GM19240 (cell line): Measurements from ENCODE around the gene MARCHF4.

ENCODE experiments used
- DNase-seq: peaks from one replicate; pipeline ENCODE4 v3.0.0; 2011; ENCODE audit warnings: low spot score; ENCODE audit not compliant: insufficient read length

MARCHF4 gene

DNA sequence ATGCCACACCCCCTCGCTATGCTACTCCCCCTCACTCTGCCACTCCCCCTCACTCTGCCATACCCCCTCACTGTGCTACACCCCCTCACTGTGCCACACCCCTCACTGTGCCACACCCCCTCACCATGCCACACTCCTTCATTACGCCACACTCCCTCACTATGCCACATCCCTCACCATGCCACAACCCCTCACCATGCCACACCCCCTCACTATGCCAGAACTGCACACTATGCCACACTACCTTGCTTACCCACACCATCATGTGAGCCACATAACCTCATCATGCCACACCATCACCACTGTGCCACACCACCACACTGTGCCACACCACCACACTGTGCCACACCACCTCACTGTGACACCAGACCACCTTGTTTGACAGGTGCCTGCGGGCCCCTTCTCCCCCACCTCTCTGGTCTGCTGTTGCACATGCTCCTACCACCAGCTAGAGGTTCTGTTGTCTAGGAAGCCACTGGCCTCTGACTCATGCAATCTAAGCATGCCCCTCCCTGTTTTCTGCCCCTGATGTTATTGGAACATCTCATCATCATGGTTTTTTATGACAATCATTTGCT, 22.0 kb downstream of the MARCHF4 start:
- DNase-seq, result no peak

DNA sequence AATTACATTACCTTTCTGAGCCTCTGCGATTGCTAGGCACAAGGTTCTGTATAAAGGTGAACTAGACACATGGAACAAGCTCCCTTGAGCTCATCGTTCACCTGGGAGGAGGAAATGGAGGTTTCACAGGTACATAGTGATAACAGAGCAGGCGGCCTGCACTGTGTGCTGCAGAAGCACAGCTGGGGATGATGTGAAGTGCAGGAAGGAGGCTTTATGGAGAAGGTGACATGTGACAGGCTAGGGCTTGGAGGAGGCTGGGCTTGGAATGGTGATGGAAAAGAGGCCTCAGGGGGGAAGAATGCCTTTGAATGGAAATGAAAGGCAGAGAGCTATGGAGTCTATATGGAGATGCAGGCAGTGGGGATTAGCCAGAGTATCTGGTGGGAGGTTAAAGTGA, 22.9 kb downstream of the MARCHF4 start:
- DNase-seq, result no peak

DNA sequence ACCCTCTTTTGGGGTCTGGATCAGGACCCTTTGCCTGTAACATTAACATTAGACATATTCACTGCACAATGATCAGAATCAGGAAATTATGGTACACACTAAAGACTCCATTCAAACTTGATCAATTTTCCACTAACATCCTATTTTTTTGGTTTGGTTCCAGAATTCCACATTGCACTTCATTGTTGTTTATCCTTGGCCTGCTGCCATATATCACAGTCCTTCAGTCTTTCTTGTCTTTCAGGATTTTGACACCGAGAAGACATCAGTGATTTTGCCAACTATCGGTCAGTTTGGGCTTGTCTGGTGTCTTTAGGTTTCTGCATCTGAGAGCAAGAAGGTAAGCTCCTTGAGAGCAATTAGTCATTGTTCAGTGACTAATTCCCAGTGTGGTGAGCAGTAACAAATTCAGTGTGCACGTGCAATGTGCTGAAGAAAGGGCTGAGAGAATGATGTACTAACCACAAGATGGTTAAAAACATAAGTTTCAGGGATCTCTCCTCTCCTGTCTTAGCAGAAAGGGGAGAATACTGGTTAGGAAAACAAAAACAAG, 23.5 kb downstream of the MARCHF4 start:
- DNase-seq, result no peak

DNA sequence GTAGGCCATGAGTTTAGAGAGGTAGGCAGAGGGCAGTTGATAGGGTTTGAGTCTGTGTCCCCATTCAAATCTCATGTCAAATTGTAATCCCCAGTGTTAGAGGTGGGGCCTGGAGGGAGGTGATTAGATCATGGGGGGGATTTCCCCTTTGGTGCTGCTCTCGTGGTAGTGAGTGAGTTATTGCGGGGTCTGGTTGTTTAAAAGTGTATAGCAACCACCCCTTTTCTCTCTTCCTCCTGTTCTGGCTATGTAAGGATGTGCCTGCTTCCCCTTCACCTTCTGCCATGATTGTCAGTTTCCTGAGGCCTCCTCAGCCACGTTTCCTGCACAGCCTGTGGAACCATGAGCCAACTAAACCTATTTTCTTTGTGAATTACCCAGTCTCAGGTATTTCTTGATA, 25.5 kb downstream of the MARCHF4 start:
- no peak for DNase-seq

DNA sequence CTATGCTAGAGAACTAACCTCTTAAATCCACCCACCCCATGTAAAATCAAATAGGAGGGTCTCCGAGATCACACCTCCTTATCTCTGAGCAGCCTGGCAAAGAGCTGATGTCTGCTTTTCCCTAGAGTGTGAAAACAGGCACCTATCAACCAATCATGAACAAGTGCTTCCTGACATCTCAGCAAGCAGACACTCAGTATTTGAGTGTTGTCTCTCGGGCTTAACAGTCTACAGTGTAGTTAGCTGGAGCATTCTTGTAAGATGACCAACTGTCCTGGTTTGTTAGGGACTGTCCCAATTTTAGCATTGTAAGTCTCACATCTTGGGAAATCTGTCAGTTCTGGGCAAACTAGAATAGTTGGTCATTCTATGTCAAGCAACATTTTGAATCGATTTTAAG, 26.4 kb downstream of the MARCHF4 start:
- no peak for DNase-seq

DNA sequence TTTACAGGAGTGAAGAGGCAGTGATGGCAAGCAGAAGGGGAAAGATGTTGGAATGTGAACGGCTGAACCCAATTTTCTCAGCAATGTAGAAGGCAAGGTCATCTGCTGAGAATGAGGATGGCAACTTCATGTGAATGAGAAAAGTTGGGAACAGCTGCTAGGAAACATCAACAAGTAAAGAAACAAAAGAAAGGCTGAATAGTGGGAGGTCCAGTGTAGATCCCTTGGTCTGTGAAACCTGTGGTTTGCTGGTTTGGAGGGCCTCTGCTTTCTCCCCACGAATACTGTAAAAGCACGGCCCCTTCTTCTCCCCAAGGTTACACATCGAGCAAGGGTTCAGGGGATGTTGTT, 27.4 kb downstream of the MARCHF4 start:
- no peak for DNase-seq

DNA sequence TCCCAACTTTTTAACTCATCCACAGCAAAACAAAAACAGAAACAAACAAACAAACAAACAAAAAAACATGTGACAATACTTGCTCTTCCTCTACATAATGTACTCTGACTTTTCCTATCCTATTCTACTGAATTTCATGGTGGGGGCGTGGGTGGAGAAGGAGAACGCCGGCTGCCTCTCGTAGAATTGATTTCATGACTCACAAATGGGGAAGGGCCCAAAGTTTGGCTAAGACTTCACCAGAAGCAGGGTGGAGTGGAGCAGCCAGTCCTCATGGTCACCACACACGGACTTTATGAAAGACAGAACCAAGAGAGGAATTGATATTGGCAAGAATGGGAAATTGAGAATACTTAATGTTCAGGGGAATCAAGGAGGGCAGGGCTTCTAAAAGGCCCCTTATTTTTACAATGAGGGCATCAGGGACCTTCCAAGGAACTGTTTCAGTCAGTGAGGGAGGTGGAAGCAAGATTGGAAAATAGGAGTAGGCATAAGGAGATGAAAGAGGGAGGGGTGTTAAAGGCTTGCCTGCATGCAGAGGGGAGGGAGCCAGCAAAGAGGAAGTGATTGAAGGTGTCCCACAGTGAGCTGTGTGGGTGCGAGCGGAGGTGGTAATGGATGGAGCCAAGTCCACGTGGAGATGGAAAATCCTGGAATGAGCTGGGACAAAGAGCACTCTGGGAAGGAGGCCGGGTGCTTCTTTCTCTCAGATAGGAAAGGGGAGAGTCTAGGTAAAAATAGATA, 27.9 kb downstream of the MARCHF4 start:
- no peak for DNase-seq

DNA sequence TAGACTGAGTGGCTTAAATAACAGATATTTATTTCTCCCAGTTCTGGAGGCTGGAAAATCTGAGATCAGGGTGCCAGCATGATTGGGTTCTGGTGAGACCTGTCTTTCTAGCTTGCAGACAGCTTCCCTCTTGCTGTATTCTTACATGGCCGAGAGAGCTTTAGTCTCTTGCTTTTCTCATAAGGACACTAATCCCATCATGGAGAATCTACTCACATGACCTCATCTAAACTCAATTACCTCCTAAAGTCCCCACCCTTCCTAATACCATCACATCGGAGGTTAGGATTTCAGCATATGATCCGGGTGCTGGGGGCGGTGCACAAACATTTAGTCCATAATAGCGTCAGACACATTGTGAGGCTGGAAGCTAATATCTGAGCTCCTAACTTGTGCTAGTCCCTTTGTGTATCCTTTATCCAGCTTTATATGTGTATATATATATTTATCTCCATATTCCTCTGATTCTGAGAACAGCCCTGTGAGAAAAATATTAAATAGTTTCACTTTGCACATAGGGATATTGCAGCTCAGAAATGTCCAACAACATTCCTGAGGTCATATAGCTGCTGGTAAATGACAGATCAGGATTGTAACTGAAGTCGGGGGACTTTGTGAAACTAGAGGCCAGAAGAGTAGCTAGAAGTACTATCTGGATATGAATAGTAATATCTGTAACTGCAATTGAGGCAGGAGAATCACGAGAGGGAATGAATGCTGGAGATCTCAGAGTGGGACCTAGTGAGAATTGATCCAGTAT, 28.9 kb downstream of the MARCHF4 start:
- no peak for DNase-seq

DNA sequence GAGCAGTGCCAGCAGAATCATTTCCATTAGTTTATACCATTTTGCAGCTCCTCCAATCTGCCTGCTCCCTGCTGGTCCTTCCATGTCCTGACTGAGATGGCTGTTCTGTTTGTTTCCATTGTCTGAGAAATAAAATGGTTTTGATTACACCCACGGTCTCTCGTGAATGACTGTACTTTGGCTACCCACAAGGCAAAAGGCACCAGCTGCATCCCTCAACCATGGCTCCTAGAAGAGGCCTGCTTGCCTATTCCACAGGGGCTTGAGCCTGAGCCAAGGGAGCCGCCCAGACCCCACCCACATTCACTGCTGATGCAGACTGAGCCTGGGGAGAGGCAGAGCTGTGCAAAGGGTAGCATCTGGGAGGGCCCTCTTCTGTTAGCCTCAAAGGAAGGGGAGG, 31.2 kb downstream of the MARCHF4 start:
- no peak for DNase-seq

DNA sequence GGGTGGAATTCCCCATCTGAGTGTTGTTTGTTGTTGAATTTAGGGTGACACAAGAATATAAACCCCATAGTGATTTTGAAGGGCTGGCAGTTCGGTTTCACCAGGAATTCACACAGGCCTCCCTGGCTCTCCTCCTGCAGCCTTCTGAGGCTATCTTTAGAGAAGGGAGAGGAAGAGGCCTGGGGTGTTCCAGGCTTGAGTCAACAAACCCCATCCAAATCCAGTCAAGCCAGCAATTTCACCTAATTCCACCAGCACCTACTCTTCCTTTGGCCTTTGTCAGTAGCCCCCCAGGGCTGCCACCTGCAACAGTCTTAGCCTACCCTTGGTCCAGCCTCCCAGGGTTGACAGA, 32.0 kb downstream of the MARCHF4 start:
- no peak for DNase-seq

DNA sequence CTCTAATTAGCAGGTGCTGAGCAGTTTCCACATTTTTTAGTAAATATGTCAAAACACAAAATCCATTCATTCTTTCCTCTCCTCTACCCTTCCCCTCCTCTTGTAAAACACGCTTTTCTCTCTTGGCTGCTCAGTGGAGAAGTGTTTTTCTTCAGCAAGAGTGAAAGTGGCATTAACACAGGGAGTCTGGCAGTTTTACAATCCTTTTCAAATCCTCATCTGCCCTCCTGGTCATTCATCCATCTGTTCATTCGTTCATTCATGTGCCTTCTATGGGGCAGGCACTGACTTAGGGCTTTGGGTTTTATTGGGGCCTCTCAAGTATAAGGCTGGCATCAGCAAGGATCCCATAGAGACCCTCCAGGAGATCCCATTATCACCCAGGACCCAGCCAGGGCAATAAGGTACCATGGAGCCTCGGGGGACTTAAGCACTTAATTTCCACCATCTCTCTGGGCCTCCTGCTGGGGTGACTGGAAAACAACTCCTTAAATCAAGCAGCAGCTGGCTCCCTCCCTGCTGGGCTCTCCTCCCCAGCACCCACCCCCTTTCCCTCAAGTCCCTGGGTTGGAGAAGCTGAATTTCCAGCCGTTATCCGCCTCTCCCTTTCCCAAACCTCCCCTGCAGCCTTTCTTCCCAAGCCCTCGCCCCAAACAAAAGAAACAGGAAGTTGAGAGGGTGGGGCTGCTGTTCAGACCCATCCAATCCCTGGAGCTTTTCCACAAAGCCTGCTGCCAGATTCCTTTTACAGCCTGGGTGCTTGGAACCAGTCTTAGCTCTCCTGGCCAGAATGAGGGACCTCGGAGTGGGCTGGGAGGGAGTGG, 32.6 kb downstream of the MARCHF4 start:
- DNase-seq, result no peak

DNA sequence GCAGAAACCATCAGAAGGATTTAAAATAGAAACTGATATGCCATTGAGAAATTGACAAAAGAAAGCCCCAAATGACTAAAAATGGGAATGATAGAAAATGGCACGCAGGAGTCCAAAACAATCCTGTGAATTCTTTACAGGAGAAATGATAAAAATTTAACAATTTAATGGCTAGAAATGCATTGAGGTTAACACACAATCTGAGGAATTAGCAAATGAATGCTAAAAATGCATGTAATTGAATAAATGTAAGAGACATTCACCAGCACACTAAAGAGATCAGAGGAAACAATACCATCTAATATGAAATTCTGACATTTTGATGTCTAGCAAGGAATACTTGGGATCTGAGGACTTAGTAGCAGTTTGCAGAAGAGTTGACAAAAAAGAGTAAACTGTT, 37.0 kb downstream of the MARCHF4 start:
- DNase-seq, result no peak

DNA sequence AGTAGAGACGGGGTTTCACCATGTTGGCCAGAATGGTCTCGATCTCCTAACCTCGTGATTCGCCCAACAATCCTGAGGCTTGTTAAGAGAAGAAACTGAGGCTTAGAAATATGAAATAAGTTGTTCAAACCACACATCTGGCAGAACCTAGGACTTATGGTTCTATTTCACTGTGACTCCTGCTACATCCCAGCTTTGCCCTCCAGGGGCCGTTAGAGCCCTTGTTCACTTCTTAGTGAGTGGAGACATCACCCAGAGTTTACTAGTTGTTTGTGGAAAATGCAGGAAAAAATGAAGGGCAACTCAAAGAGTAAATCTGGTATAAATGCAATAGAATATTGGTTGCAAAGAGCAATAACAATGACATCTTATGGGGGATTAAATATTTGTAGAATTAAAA, 43.9 kb downstream of the MARCHF4 start:
- DNase-seq, result no peak

DNA sequence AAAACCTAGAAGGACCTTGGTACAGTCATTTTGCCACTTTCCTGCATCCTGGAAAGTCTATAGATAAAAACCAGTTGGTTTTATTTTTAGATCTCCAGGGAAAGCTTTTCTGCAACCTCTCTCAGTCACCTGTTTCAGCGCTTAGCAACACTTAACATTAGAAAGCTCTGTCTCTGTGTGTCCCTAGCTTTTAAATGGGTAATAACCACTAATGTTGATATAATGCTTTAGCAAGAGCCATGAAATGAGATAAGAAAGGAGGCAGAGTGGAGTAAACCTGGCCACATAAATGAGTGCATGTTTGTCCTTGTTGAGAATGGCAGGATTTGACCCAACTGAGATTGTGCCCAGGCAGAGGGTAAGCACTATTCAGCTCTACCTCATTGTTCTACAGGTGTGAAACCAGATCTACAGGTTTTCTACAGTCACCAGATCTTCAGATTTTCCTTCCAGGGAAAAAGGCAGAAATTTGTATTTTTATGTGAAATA, 44.8 kb downstream of the MARCHF4 start:
- DNase-seq, result no peak
